ENCODE data around the gene GRAMD1A.

The GRAMD1A gene

DNA sequence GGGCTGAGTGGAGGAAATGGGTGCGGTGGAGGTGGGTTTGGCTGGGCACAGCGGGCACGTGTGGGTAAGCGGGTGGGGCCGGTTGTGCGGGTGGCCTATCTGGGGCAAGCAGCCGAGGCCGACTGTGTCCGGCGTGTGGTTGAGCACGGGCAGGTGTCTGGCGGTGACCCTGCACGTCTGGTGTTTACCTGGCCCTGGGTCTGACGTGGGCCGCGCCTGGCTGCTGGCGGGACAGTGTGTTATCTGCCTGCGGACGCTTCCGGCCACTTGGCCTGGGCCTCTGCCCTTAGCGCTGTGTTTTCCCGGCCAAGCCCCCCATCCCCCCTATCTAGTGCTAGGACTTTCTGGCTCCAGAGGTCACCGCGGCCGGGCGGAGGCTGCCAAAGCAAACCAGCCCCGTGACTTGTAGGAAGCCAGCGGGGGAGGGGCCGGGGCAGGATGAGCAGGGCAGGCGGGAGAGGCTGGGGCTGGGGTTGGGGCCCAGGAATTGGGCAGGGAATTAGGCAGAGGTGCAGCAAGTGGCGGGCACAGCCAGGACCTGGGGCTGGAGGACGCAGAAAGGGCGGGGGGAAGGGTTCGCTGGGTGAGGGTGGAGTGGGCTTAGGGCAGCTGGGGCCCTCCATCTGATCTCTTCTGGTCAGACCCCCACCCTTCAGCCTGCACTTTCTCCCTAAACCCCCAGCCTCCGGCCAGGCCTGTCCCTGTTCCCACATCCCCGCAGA is 40.9 kb downstream of the GRAMD1A start:
- Histone ChIP-seq H3K4me1 (ENCODE audit: control insufficient read depth, insufficient read depth, low read length) (peaks cover 22% of the 10 kb centered on the region), H3K9ac (ENCODE audit: low read depth, low read length) (peak overlapping the region; percentile 1; the same call in 1 of the 2 replicates), H3K27ac (ENCODE audit: low read depth, low read length) (peak overlapping the region; percentile 70), H3K27me3 (ENCODE audit: control insufficient read depth, insufficient read depth, low read length) (no peaks in the 10 kb centered on the region), H3K36me3 (ENCODE audit: control insufficient read depth, insufficient read depth, low read length) (no peaks in the 10 kb centered on the region), H3K9me3 (ENCODE audit: control insufficient read depth, insufficient read depth, low read length) (no peaks in the 10 kb centered on the region), H3K4me3 (ENCODE audit: low read depth, low read length) (peak overlapping the region; percentile 48)

DNA sequence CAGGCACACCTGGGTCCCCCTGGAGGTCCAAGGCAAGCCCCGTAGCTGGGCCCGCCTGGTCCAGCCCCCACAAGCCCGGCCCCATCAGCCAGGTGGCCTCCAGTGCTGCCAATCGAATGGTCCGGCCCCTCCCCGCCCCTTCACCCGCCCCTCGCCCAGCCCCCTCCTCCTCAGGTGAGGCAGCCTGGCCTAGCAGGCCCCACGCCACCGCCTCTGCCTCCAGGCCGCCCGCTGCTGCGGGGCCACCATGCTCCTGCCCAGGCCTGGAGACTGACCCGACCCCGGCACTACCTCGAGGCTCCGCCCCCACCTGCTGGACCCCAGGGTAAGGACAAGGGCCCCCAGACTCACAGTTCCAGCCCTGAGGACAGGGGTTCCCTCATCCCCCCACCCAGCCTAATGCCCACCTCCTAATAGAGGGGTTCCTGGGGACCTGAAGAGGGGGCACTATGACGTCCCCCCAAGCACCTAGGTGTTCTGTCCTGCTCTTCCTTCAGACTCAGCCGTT is 41.5 kb downstream of the GRAMD1A start, which contains the start of gene HPN:
Gene HPN (plus strand): TSS at position 174 of the 508 bp plus-strand sequence. CDS start 786 bp downstream, outside the sequence.
- no peaks in the 10 kb centered on the region for H3K9me3 ChIP-seq (ENCODE audit: control insufficient read depth, insufficient read depth, low read length)
- H3K9ac ChIP-seq (ENCODE audit: low read depth, low read length) = peak within 1 kb of the TSS; percentile 53
- H3K27ac ChIP-seq (ENCODE audit: low read depth, low read length) = peak within 1 kb of the TSS; percentile 70
- no peaks in the 10 kb centered on the region for H3K36me3 ChIP-seq (ENCODE audit: control insufficient read depth, insufficient read depth, low read length)
- H3K4me3 ChIP-seq (ENCODE audit: low read depth, low read length) = peak within 1 kb of the TSS; percentile 66
- no peaks in the 10 kb centered on the region for H3K27me3 ChIP-seq (ENCODE audit: control insufficient read depth, insufficient read depth, low read length)
- peaks cover 22% of the 10 kb centered on the region for H3K4me1 ChIP-seq (ENCODE audit: control insufficient read depth, insufficient read depth, low read length)

DNA sequence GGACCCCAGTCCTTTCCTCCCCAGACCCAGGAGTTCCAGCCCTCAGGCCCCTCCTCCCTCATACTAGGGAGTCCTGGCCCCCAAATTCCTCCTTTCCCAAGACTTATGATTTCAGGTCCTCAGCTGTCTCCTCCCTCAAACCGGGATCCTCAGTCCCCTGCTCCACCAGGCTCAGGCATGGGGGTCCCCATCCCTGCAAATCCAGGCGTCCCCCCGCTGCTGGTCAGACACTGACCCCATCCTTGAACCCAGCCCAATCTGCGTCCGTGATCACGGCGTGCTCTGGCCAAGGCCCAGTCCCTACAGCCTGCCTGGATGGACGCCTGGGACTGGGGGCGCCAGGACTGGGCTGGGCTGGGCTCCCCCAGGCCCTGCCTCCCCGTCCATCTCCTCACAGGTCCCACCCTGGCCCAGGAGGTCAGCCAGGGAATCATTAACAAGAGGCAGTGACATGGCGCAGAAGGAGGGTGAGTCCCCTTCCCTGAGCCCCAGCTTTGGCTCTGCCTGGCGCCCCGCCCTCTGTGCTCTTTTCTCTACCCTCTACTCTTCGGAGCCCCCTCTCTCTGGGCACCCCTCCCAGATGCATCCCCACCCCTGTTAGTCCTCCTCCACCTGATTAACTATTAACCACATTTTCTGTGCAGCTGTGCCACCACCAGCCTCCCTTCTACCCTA is 42.1 kb downstream of the GRAMD1A start:
- no peak overlapping the region for H3K27ac ChIP-seq (ENCODE audit: low read depth, low read length)
- no peaks in the 10 kb centered on the region for H3K36me3 ChIP-seq (ENCODE audit: control insufficient read depth, insufficient read depth, low read length)
- H3K9me3 ChIP-seq (ENCODE audit: control insufficient read depth, insufficient read depth, low read length) = no peaks in the 10 kb centered on the region
- H3K27me3 ChIP-seq (ENCODE audit: control insufficient read depth, insufficient read depth, low read length) = no peaks in the 10 kb centered on the region
- peak overlapping the region; percentile 66 for H3K4me3 ChIP-seq (ENCODE audit: low read depth, low read length)
- peaks cover 22% of the 10 kb centered on the region for H3K4me1 ChIP-seq (ENCODE audit: control insufficient read depth, insufficient read depth, low read length)
- H3K9ac ChIP-seq (ENCODE audit: low read depth, low read length) = peak overlapping the region; percentile 53

DNA sequence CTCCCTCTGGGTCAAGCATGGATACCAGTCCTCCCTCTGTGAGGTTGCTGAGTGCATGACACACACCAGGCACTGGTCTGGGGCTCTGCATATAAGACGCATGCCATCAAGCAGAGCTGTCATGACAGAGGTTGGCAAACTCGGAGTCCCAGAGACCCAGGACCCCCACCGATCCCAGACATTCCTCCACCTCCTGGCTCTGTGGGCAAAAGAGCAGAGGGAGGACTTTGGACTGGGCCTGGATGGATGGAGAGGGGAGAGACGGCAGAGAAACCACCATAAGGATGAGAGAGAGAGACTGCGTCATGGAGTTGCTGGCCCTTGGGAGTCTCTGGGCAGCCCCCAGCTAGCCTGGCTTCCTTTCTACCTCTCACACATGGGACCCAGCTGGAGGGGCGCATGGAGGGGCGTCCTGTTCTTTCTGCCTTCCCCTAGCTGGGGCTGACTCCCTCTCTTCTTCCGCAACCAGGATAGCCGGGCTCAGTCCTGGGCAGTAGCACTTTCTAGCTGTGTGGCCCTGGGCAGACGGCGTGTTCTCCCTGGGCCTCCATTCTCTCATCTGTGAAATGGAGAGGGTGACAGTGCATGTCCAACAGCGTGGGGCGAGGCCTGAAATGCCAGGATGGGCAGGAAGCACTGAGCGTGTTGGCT is 43.0 kb downstream of the GRAMD1A start:
- Histone ChIP-seq H3K9me3 (ENCODE audit: control insufficient read depth, insufficient read depth, low read length) (no peaks in the 10 kb centered on the region), H3K4me3 (ENCODE audit: low read depth, low read length) (no peak overlapping the region), H3K9ac (ENCODE audit: low read depth, low read length) (no peak overlapping the region), H3K4me1 (ENCODE audit: control insufficient read depth, insufficient read depth, low read length) (peaks cover 22% of the 10 kb centered on the region), H3K36me3 (ENCODE audit: control insufficient read depth, insufficient read depth, low read length) (no peaks in the 10 kb centered on the region), H3K27ac (ENCODE audit: low read depth, low read length) (no peak overlapping the region), H3K27me3 (ENCODE audit: control insufficient read depth, insufficient read depth, low read length) (no peaks in the 10 kb centered on the region)

DNA sequence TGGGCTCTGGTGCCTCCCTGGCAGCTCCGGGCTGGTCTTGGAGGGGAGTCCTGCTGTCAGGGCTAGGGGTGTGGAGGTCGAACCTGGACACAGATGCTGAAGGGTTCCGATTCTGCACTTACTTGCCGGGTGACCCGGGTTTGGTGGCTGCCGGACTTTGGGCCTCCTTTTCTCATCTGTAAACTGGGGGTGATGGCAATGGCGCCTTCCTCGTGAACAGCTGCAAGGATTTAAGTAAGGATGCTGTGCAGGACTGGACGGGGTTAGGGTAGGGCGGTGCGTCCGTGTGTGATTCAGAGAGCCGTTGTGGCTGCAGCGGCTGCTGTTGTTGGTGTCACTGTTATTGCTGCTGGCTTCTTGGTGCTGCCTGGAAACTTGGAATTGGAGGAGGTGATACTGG is 43.8 kb downstream of the GRAMD1A start:
- H3K9me3 ChIP-seq (ENCODE audit: control insufficient read depth, insufficient read depth, low read length) = no peaks in the 10 kb centered on the region
- H3K27ac ChIP-seq (ENCODE audit: low read depth, low read length) = no peak overlapping the region
- no peak overlapping the region for H3K9ac ChIP-seq (ENCODE audit: low read depth, low read length)
- no peak overlapping the region for H3K4me3 ChIP-seq (ENCODE audit: low read depth, low read length)
- no peaks in the 10 kb centered on the region for H3K27me3 ChIP-seq (ENCODE audit: control insufficient read depth, insufficient read depth, low read length)
- H3K36me3 ChIP-seq (ENCODE audit: control insufficient read depth, insufficient read depth, low read length) = no peaks in the 10 kb centered on the region
- H3K4me1 ChIP-seq (ENCODE audit: control insufficient read depth, insufficient read depth, low read length) = peaks cover 22% of the 10 kb centered on the region

DNA sequence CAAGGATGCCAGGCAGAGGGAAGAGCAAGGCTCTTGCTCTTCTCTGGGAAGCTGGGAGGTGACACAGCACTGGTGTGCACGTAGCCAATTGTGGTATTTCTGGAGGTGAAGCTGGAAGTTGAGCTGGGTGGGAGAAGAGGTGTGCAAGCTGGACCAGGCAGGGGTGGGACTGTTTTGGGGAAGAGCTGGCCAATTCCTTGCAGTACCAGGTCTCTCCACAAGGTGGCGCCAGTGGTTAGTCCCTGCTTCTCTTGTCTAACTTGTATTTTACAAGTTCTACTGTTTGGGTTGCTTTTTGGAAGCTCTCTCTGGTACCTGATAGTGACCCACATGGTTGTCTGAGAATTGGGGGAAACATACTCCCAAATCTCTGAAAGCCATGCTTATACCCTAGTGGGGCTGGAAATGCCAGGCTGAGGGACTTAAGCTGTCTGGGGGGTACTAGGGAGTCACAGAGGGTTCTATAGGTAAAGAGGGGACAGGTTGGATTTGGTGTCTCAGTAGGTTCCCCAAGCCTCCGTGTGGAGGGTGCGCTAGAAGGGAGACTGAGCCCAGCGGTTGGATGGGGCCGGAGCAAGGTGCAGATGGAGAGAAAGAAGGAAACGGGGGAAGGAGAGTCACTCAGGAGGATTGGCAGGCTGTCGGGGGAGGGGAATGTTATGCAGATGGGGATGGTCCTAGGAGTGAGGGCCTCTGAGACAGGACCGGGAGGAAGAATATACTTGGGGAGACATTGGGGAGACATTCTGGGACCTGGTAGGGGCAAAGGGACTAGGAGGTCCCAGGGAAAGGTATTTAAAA is 44.4 kb downstream of the GRAMD1A start:
- no peak overlapping the region for H3K27ac ChIP-seq (ENCODE audit: low read depth, low read length)

DNA sequence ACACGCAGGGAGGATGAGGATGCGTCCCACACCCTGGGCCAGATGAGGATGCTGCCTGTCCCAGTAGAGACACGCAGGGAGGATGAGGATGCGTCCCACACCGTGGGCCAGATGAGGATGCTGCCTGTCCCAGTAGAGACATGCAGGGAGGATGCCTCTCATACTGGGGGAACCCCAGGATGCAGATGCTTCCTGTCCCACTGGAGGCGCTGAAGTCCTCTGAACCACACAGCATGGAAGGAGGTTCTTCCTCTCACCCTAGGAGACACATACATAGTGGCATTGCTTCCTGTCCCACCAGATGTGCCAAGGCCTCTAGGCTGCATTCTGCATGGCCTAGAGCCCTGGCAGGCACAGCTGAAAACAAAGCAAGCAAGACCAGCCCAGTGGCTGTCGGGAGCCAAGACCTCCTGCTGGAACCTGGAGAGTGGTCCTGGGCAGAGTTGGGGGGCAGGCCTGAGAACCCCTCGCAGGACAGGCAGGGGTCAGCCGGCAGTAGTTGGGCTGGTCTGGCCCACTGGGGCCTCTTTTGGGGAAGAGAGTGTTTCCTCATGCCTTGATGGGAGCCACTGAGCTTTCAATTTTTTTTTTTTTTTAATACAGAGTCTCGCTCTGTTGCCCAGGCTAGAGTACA is 45.7 kb downstream of the GRAMD1A start:
- Histone ChIP-seq H3K4me3 (ENCODE audit: low read depth, low read length) (no peak overlapping the region), H3K4me1 (ENCODE audit: control insufficient read depth, insufficient read depth, low read length) (peaks cover 9% of the 10 kb centered on the region), H3K27ac (ENCODE audit: low read depth, low read length) (no peak overlapping the region), H3K9me3 (ENCODE audit: control insufficient read depth, insufficient read depth, low read length) (no peaks in the 10 kb centered on the region), H3K9ac (ENCODE audit: low read depth, low read length) (no peak overlapping the region), H3K36me3 (ENCODE audit: control insufficient read depth, insufficient read depth, low read length) (peaks cover 4% of the 10 kb centered on the region), H3K27me3 (ENCODE audit: control insufficient read depth, insufficient read depth, low read length) (no peaks in the 10 kb centered on the region)

More for the DNA sequence above, 44.4 kb downstream of the GRAMD1A start:
- peaks cover 16% of the 10 kb centered on the region for H3K4me1 ChIP-seq (ENCODE audit: control insufficient read depth, insufficient read depth, low read length)
- H3K9ac ChIP-seq (ENCODE audit: low read depth, low read length) = no peak overlapping the region
- no peaks in the 10 kb centered on the region for H3K9me3 ChIP-seq (ENCODE audit: control insufficient read depth, insufficient read depth, low read length)
- no peaks in the 10 kb centered on the region for H3K27me3 ChIP-seq (ENCODE audit: control insufficient read depth, insufficient read depth, low read length)
- H3K4me3 ChIP-seq (ENCODE audit: low read depth, low read length) = no peak overlapping the region
- no peaks in the 10 kb centered on the region for H3K36me3 ChIP-seq (ENCODE audit: control insufficient read depth, insufficient read depth, low read length)

DNA sequence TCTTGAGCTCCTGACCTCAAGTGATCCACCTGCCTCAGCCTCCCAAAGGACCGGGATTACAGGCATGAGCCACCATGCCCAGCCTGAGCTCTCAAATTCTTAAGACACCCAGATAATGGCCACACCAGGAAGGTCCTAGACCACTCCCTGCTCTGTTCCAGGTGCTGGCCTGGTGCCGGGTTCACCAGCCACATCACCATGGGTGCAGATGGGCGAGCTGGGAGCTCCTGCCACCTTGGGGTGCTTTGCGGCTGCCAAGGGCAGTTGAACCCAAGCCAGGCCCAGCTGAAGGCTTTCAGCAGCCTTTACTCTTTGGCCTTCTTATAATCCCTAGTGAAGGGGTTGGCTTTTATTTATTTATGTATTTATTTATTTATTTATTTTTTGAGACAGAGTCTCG is 46.3 kb downstream of the GRAMD1A start:
- Histone ChIP-seq H3K9ac (ENCODE audit: low read depth, low read length) (no peak overlapping the region), H3K27me3 (ENCODE audit: control insufficient read depth, insufficient read depth, low read length) (no peaks in the 10 kb centered on the region), H3K4me1 (ENCODE audit: control insufficient read depth, insufficient read depth, low read length) (peaks cover 5% of the 10 kb centered on the region; the same call in 1 of the 2 replicates)

DNA sequence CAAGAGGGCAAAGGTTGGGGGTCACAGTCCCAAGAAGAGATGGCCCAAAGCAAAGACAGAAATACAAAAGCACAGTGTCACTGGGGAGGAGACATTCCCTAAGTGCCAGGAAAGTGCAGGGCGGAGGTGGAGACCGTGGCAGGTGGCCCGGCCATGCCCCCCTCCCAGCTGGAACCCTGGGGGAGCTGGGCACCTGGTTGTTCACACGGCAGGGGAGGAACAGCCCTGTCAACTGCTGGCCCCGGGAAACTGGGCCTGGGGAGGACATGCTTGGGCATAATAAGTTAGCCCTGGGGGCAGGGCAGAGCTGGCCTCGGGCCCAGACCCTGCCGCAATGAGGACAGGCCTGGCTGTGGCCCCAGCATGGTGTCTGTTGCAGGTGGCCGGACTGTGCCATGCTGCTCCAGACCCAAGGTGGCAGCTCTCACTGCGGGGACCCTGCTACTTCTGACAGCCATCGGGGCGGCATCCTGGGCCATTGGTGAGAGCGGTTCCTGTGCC is 48.8 kb downstream of the GRAMD1A start:
- Histone ChIP-seq H3K27ac (ENCODE audit: low read depth, low read length) (no peak overlapping the region), H3K9ac (ENCODE audit: low read depth, low read length) (no peak overlapping the region), H3K36me3 (ENCODE audit: control insufficient read depth, insufficient read depth, low read length) (peaks cover 4% of the 10 kb centered on the region)

More for the DNA sequence above, 46.3 kb downstream of the GRAMD1A start:
- Histone ChIP-seq H3K36me3 (ENCODE audit: control insufficient read depth, insufficient read depth, low read length) (peaks cover 4% of the 10 kb centered on the region), H3K4me3 (ENCODE audit: low read depth, low read length) (no peak overlapping the region), H3K27ac (ENCODE audit: low read depth, low read length) (no peak overlapping the region), H3K9me3 (ENCODE audit: control insufficient read depth, insufficient read depth, low read length) (no peaks in the 10 kb centered on the region)

DNA sequence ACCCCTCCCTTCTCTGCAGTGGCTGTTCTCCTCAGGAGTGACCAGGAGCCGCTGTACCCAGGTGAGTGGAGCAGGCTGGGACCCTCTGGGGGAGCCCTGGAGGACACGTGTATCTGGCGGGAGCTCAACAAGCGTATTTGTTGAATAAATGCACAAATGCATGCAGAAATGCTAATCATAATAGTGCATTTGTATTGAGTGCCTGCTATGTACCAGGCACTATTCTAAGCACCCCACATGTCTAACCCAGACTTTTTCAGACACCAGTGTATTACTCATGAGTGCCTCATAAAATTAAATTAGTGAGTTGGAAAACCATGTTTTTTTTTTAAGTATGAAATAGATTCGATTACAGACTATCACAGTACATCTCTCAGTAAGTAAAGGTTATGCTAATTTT is 49.3 kb downstream of the GRAMD1A start:
- Histone ChIP-seq H3K9me3 (ENCODE audit: control insufficient read depth, insufficient read depth, low read length) (no peaks in the 10 kb centered on the region), H3K27me3 (ENCODE audit: control insufficient read depth, insufficient read depth, low read length) (no peaks in the 10 kb centered on the region), H3K4me3 (ENCODE audit: low read depth, low read length) (no peak overlapping the region), H3K27ac (ENCODE audit: low read depth, low read length) (no peak overlapping the region), H3K36me3 (ENCODE audit: control insufficient read depth, insufficient read depth, low read length) (peaks cover 4% of the 10 kb centered on the region), H3K4me1 (ENCODE audit: control insufficient read depth, insufficient read depth, low read length) (no peaks in the 10 kb centered on the region; the same call in 1 of the 2 replicates), H3K9ac (ENCODE audit: low read depth, low read length) (no peak overlapping the region)

More for the DNA sequence above, 48.8 kb downstream of the GRAMD1A start:
- H3K9me3 ChIP-seq (ENCODE audit: control insufficient read depth, insufficient read depth, low read length) = no peaks in the 10 kb centered on the region
- H3K4me1 ChIP-seq (ENCODE audit: control insufficient read depth, insufficient read depth, low read length) = no peaks in the 10 kb centered on the region; the same call in 1 of the 2 replicates
- no peaks in the 10 kb centered on the region for H3K27me3 ChIP-seq (ENCODE audit: control insufficient read depth, insufficient read depth, low read length)
- H3K4me3 ChIP-seq (ENCODE audit: low read depth, low read length) = no peak overlapping the region

Data from HUES48 (cell line).